ENCODE results near the gene MAP3K5.

Gene MAP3K5

DNA sequence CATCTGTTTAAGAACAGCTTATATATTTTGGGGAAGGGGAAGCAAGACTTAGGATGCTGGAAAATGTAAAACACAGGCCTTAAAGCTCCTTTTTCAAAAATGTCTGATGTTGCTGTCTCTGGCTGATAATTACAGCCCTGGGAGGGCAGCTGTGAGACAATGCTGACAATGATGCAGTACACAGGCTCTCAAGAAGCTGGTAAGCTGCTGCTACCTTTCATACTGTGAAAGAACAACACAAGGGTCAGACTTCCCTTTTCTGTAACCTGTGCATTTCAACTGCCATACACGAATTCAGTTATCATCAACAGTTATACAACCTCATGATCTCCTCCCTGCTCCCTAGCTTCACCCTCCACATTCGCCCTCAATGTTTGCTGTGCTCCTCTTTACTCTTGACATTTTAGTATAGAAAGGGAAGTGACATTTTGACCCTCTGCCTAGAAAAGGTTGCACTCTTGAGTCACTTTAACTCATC is 267.3 kb downstream of the MAP3K5 start:
- Histone ChIP-seq H3K4me3 (ENCODE audit: low read depth, low read length) (no peak overlapping the region), H2BK5ac (ENCODE audit: low read depth, low read length, poor library complexity) (no peak overlapping the region), H3K23ac (ENCODE audit: low read length) (no peak overlapping the region), H4K91ac (ENCODE audit: low read depth, low read length) (no peak overlapping the region), H3K9ac (ENCODE audit: low read length) (no peak overlapping the region), H3K27ac (ENCODE audit: low read depth, low read length) (no peak overlapping the region), H3K9me3 (ENCODE audit: insufficient read depth, low read depth, low read length) (no peaks in the 10 kb centered on the region), H3K4me1 (ENCODE audit: control insufficient read depth in 1 of 2, insufficient read depth in 2 of 2, low read length in 2 of 2) (peaks cover 0 to 13% of the 10 kb centered on the region in 2 experiments), H3K27me3 (ENCODE audit: insufficient read depth, low read length) (no peaks in the 10 kb centered on the region), H3K79me1 (ENCODE audit: low read length) (no peaks in the 10 kb centered on the region), H2BK120ac (ENCODE audit: insufficient read depth, low read length, poor library complexity) (no peak overlapping the region), H3K4me2 (ENCODE audit: low read length) (no peak overlapping the region), H4K8ac (ENCODE audit: low read depth, low read length) (no peak overlapping the region), H3K4ac (ENCODE audit: low read depth, low read length) (no peak overlapping the region), H3K79me2 (ENCODE audit: control insufficient read depth, insufficient read depth, low read length, poor library complexity) (no peaks in the 10 kb centered on the region), H4K12ac (ENCODE audit: low read depth, low read length) (no peak overlapping the region), H3K36me3 (ENCODE audit: control insufficient read depth in 1 of 2, insufficient read depth in 2 of 2, low read length in 2 of 2) (no peaks in the 10 kb centered on the region), H2AK5ac (ENCODE audit: low read length) (no peak overlapping the region), H3K14ac (ENCODE audit: low read length) (no peak overlapping the region), H3K18ac (ENCODE audit: low read length) (no peak overlapping the region), H2BK12ac (ENCODE audit: low read length) (no peak overlapping the region), H2AFZ (ENCODE audit: insufficient read depth, low read length, poor library complexity) (no peak overlapping the region)
- DNase-seq, result no peak
- WGBS (ENCODE audit: extremely low coverage, insufficient coverage, insufficient read length), result no CpG with 5 or more reads among the region's 2 CpGs

DNA sequence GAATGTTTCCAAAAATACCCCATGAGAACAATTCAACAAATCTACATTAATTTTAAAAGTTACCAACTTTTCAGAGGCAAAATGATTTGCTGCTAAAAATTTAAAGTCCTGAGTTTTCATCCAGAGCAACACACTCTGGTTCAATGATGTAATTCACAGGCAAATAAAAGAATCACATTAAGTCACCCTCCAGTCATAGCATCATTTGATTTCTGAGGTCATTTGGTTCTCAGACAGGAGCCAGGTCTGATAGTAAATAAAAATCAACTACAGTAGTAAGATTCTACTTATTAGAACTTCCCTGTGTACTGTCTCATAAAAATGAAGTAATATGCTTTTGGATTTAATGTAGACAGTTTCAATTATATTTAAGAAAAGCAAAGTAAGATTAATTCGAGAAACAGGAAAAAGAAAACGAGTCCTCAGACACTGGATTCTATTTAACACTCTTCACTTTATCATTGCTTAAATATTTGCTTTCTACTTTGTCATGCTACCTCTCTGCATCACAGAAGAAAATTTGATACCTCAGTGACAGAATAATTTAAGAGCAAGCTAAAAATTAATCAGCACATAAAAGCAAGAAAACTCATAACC is 267.8 kb downstream of the MAP3K5 start:
- Histone ChIP-seq H3K9me3 (ENCODE audit: insufficient read depth, low read depth, low read length) (no peaks in the 10 kb centered on the region), H3K4me2 (ENCODE audit: low read length) (no peak overlapping the region), H3K79me2 (ENCODE audit: control insufficient read depth, insufficient read depth, low read length, poor library complexity) (no peaks in the 10 kb centered on the region), H3K23ac (ENCODE audit: low read length) (no peak overlapping the region), H3K36me3 (ENCODE audit: control insufficient read depth in 1 of 2, insufficient read depth in 2 of 2, low read length in 2 of 2) (no peaks in the 10 kb centered on the region), H3K4ac (ENCODE audit: low read depth, low read length) (no peak overlapping the region), H4K8ac (ENCODE audit: low read depth, low read length) (no peak overlapping the region), H2AFZ (ENCODE audit: insufficient read depth, low read length, poor library complexity) (no peak overlapping the region), H3K4me1 (ENCODE audit: control insufficient read depth in 1 of 2, insufficient read depth in 2 of 2, low read length in 2 of 2) (peaks cover 0 to 13% of the 10 kb centered on the region in 2 experiments), H4K91ac (ENCODE audit: low read depth, low read length) (no peak overlapping the region), H3K14ac (ENCODE audit: low read length) (no peak overlapping the region), H3K27ac (ENCODE audit: low read depth, low read length) (no peak overlapping the region), H3K18ac (ENCODE audit: low read length) (no peak overlapping the region), H2BK12ac (ENCODE audit: low read length) (no peak overlapping the region), H2AK5ac (ENCODE audit: low read length) (no peak overlapping the region), H3K4me3 (ENCODE audit: low read depth, low read length) (no peak overlapping the region), H3K79me1 (ENCODE audit: low read length) (no peaks in the 10 kb centered on the region), H2BK120ac (ENCODE audit: insufficient read depth, low read length, poor library complexity) (no peak overlapping the region), H2BK5ac (ENCODE audit: low read depth, low read length, poor library complexity) (no peak overlapping the region), H3K9ac (ENCODE audit: low read length) (no peak overlapping the region), H4K12ac (ENCODE audit: low read depth, low read length) (no peak overlapping the region), H3K27me3 (ENCODE audit: insufficient read depth, low read length) (no peaks in the 10 kb centered on the region)
- WGBS (ENCODE audit: extremely low coverage, insufficient coverage, insufficient read length), result no CpG with 5 or more reads among the region's 2 CpGs
- no peak for DNase-seq

DNA sequence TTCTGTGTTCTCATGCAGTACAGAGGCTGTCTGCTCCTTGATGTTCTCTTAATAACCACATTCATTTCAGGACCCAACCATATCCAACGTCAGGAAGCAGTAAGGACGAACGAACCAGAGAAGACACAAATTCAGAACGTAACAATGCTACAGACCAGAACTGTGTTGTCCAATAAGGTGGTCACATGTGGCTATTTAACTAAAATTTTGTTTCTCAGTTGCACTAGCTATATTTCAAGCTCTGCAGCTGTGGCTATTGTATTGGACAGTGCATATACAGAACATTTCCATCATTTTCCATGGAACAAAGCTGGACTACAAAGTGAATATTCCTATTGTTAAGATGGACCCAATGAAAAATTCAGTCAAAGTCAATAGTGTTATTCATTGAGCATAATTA is 269.1 kb downstream of the MAP3K5 start:
- no peak overlapping the region for H2AK5ac ChIP-seq (ENCODE audit: low read length)
- H3K4ac ChIP-seq (ENCODE audit: low read depth, low read length), result peak overlapping the region; percentile 13
- no peaks in the 10 kb centered on the region for H3K79me1 ChIP-seq (ENCODE audit: low read length)
- H3K14ac ChIP-seq (ENCODE audit: low read length), result no peak overlapping the region
- no peak overlapping the region for H2BK12ac ChIP-seq (ENCODE audit: low read length)
- no peak for DNase-seq
- no peak overlapping the region for H3K4me3 ChIP-seq (ENCODE audit: low read depth, low read length)
- H2AFZ ChIP-seq (ENCODE audit: insufficient read depth, low read length, poor library complexity), result no peak overlapping the region
- no peaks in the 10 kb centered on the region for H3K9me3 ChIP-seq (ENCODE audit: insufficient read depth, low read depth, low read length)
- H4K91ac ChIP-seq (ENCODE audit: low read depth, low read length), result no peak overlapping the region
- WGBS (ENCODE audit: extremely low coverage, insufficient coverage, insufficient read length), result no CpG with 5 or more reads among the region's 4 CpGs
- H4K8ac ChIP-seq (ENCODE audit: low read depth, low read length), result no peak overlapping the region
- no peak overlapping the region for H3K18ac ChIP-seq (ENCODE audit: low read length)
- no peak overlapping the region for H2BK5ac ChIP-seq (ENCODE audit: low read depth, low read length, poor library complexity)
- no peaks in the 10 kb centered on the region for H3K27me3 ChIP-seq (ENCODE audit: insufficient read depth, low read length)
- H2BK120ac ChIP-seq (ENCODE audit: insufficient read depth, low read length, poor library complexity), result no peak overlapping the region
- H3K27ac ChIP-seq (ENCODE audit: low read depth, low read length), result no peak overlapping the region
- H3K4me1 ChIP-seq (ENCODE audit: control insufficient read depth in 1 of 2, insufficient read depth in 2 of 2, low read length in 2 of 2), result peaks cover 0 to 13% of the 10 kb centered on the region in 2 experiments
- no peaks in the 10 kb centered on the region for H3K79me2 ChIP-seq (ENCODE audit: control insufficient read depth, insufficient read depth, low read length, poor library complexity)
- H4K12ac ChIP-seq (ENCODE audit: low read depth, low read length), result no peak overlapping the region
- H3K36me3 ChIP-seq (ENCODE audit: control insufficient read depth in 1 of 2, insufficient read depth in 2 of 2, low read length in 2 of 2), result no peaks in the 10 kb centered on the region
- H3K23ac ChIP-seq (ENCODE audit: low read length), result no peak overlapping the region
- H3K9ac ChIP-seq (ENCODE audit: low read length), result no peak overlapping the region
- no peak overlapping the region for H3K4me2 ChIP-seq (ENCODE audit: low read length)

DNA sequence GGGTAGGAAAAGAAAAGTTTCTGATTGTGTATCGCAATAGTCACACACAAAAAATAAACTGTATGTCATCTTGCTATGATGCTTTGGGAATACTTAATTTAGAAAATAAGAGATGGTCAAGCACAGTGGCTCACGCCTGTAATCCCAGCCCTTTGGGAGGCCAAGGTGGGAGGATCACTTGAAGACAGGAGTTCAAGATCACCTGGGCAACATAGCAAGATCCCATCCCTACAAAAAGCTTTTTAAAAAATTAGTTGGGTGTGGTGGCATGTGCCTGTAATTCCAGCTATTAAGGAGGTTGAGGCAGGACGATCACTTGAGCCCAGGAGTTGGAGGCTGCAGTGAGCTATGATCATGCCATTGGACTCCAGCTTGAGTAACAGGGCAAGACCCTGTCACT is 269.6 kb downstream of the MAP3K5 start:
- Histone ChIP-seq H3K36me3 (ENCODE audit: control insufficient read depth in 1 of 2, insufficient read depth in 2 of 2, low read length in 2 of 2) (no peaks in the 10 kb centered on the region), H3K4ac (ENCODE audit: low read depth, low read length) (no peak overlapping the region), H3K4me3 (ENCODE audit: low read depth, low read length) (no peak overlapping the region), H3K79me1 (ENCODE audit: low read length) (no peaks in the 10 kb centered on the region), H3K79me2 (ENCODE audit: control insufficient read depth, insufficient read depth, low read length, poor library complexity) (no peaks in the 10 kb centered on the region), H4K12ac (ENCODE audit: low read depth, low read length) (no peak overlapping the region), H2BK5ac (ENCODE audit: low read depth, low read length, poor library complexity) (no peak overlapping the region), H3K9ac (ENCODE audit: low read length) (no peak overlapping the region), H3K4me1 (ENCODE audit: control insufficient read depth in 1 of 2, insufficient read depth in 2 of 2, low read length in 2 of 2) (peaks cover 0 to 13% of the 10 kb centered on the region in 2 experiments), H2BK120ac (ENCODE audit: insufficient read depth, low read length, poor library complexity) (no peak overlapping the region), H2AFZ (ENCODE audit: insufficient read depth, low read length, poor library complexity) (no peak overlapping the region), H3K18ac (ENCODE audit: low read length) (no peak overlapping the region), H3K9me3 (ENCODE audit: insufficient read depth, low read depth, low read length) (no peaks in the 10 kb centered on the region), H4K8ac (ENCODE audit: low read depth, low read length) (no peak overlapping the region), H2AK5ac (ENCODE audit: low read length) (no peak overlapping the region), H3K27me3 (ENCODE audit: insufficient read depth, low read length) (no peaks in the 10 kb centered on the region), H2BK12ac (ENCODE audit: low read length) (no peak overlapping the region), H3K14ac (ENCODE audit: low read length) (no peak overlapping the region), H4K91ac (ENCODE audit: low read depth, low read length) (no peak overlapping the region), H3K23ac (ENCODE audit: low read length) (no peak overlapping the region), H3K27ac (ENCODE audit: low read depth, low read length) (no peak overlapping the region), H3K4me2 (ENCODE audit: low read length) (no peak overlapping the region)
- WGBS (ENCODE audit: extremely low coverage, insufficient coverage, insufficient read length), result no CpG with 5 or more reads among the region's 3 CpGs
- no peak for DNase-seq

All from trophoblast cell (in vitro differentiated cells and primary cell).